Stimulated activated CD4-positive, alpha-beta T cell treated with anti-CD3 and anti-CD28 coated beads, Interleukin-15, amount 100 ng/mL, for 48 hours (primary cell): ENCODE results near the gene RAB1B.
A peak's percentile ranks its signal among the peaks of the same experiment; 100 is the strongest.
"Not testable (repeated sequence)": the region's sequence is repeated elsewhere in the genome, so short reads cannot be mapped to it uniquely, and the experiment has no call there.

Experiments
- DNase-seq, 2 donors: peaks; one replicate each; pipeline ENCODE4 v3.0.0-alpha.2; 2020; ENCODE audit warnings: low read depth in 2 of 2

Gene RAB1B

DNA sequence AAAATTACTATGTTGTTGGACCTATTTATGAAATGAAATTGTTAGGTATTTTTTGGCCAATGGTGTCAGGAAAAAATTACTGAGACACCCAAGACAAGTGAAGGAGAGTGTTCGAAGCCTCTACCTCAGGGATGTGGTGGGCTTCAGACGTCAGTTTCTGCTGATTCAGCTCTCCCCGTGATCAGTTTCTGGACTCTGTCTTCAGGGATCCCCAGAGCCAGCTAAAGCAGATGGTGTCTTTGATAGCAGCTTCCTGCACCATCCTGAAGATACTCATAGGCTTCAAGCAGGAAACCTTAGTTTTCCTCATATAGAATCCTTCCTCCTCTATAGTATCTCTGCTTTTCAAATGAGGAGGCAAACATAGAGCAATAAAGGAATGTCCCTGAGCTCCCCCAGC lies 41.0 kb downstream of the RAB1B start:
- no peak for DNase-seq

DNA sequence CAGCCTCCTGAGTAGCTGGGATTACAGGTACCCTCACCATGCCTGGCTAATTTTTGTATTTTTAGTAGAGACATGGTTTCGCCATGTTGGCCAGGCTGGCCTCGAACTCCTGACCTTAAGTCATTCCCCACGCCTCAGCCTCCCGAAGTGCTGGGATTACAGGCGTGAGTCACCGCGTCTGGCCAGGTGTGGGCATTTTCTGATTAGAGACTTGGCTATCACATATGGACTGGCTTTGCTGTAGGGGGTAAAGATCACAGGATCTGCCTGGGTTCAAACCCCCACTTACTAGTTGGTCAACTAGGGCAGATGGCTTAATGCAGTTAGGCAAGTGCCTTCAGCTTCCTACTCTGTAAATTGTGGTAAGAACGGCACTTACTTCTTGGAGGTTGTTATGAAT lies 41.9 kb downstream of the RAB1B start:
- DNase-seq, result no peak

DNA sequence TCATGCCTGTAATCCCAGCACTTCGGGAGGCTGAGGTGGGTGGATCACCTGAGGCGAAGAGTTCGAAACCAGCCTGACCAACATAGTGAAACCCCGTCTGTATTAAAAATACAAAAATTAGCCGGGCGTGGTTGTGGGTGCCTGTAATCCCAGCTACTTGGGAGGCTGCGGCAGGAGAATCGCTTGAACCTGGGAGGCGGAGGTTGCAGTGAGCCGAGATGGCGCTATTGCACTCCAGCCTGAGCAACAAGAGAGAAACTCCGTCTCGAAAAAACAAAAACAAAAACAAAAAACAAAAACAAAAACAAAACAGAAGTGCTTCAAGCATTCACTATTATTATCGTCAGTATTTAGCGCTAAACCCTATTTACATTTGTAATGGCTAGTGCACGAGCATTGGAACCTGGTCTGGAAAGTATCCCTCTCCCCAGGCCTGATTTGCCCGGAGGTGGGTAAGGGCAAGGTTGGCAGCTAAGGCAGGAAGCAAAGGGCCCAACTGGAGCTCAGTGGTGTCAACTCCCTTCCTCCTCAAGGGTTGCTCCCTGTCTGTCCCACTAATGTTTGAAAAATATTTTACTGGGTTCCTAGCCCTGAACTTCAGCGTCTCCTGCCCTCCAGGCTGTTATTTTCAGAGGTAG lies 42.5 kb downstream of the RAB1B start:
- DNase-seq, result not testable (repeated sequence)

DNA sequence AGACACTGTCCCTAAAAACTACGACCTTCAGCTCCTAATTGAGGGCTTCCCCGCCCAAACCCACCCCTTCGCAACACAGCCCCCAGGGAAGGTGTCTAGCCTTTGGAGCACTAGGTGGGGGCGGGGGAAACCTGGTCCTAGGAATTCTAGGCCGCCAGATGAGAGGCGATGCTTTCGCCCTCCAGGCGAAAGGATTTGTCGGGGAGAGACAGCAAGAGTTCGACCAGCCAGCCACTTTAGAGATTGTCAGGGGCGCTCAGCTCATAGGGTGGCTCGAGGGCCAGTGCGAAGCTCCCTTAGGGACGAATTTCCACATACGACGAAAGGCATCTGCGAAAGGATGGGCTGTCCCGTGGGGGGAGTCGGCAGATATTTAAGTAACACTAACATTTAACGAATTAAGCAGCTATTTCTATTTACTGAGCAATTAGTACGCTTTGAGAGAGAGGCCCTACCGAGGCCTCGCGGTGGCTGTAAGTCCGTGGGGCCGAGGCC lies 43.1 kb downstream of the RAB1B start:
- no peak for DNase-seq

DNA sequence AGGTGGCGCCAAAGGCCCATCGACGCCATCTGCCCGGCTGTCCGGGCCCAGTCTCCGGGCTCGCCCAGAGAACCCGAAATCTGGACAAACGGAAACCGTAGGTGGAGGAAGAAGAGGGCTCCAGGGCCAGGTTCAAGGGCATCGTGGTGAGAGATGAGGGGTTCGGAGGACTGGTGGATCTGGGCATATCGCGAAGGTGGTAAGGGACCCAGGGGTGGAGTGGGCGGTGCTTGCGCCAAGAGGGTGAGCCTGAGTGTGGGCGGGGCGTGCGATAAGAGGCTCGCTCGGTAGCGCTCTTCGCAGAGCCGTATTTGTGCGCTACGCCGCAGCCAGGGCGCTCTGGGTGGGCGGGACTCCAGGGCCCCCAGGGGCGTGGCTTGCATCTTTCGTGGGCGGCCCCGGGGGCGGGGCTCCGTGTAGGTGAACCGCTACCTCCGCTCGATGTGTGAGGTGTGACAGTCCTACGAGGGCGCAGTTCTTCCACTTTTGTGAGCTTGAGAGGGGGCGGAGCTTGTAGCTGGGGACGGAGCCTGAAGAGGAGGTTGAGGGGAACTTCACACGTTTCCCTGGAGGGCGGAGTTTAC lies 43.6 kb downstream of the RAB1B start:
- peak; percentile 93 to 95 for DNase-seq

DNA sequence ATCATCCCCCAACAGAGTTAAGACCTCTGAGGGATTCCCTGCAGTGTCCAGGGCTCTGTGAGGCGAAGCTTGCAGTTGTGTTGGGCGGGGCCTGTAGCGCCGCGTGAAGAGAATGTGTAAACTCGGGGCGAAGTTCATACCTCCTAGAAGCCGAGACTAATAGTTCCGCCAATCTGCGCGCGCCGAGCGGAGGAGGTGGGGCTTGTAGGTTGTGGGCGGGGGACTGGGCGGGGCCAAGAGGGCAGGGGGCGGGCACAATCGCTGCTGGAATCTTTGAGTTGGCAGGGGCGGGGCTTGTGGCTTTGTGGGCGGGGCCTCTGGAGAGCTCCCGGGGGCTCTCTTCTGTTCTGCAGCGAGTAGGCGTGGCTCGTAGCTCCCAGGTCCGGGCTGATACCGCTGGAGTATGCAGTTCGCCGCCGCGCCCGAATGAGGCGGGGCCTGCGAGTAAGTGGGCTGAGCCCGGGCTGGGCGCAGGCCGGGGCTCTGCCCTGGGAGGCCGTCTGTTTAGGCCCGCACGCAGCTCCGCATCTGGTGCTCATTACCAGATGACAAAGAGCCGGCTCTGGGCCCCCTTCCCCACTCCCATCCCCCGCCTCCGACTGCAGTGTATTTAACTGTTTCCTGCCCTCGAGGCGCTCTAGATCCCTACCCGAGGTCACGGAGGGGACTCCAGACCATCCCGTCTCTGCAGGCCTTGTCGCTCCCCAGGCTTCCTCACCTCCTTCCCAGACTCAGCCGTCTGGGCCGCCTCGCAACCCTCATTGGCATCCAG lies 44.3 kb downstream of the RAB1B start:
- peak; percentile 94 to 96 for DNase-seq

DNA sequence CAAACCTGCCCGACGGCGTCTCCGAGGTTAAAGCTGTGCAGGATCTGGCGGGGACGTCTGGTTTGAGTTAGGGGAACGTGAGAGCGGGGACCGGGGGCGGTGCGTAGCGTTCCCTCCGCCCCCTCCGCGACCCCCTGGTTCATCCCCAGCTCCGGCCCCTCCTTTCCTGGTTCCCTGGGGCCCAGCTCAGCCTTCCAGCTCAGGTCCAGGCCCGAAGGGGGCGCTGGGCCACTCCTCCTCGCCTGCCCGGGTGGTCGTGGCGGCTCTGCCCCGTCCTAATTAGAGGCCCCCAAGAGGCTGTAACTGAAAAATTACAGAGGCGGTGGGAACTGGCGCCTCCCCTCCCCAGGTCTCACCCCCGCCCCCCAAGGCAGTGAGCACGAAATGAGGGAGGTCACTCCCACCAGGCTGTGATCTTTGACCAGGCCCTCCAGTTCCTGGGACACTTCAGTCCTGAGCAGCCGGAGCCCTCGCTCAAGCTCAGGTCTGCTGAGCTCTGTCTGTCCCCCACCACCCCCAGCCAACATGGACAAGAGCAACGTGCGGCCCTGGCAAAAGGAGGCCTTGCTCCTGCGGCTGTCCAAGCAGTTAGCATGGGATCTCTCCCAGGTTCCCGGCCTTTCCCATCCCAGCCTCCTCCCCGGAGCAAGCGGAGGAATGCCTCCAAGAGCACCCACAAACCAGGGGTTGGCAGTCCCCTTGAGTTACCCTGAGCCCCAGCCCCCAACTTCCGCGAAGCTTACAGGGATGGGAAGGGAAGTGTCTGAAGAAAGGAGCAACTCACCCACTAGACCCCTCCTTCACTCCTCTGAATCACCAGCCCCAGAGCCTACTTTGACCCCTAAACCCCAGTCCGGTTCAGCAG lies 45.1 kb downstream of the RAB1B start:
- DNase-seq, result no peak

DNA sequence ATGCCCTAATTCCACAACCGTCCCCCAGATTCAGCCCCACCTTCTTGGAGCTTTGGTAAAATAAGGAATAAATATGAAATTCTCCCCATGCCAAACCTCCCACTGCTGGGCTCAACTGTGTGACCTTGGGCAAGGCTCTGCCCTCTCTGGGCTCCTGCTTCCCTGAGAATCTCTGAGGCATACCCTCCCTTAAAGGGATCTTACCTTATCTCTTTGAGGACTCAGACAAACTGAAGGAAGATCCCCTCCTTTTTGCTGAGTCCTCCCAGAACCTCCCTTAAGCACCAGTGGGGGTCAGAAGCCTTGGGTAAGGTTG lies 45.7 kb downstream of the RAB1B start:
- DNase-seq, result no peak

DNA sequence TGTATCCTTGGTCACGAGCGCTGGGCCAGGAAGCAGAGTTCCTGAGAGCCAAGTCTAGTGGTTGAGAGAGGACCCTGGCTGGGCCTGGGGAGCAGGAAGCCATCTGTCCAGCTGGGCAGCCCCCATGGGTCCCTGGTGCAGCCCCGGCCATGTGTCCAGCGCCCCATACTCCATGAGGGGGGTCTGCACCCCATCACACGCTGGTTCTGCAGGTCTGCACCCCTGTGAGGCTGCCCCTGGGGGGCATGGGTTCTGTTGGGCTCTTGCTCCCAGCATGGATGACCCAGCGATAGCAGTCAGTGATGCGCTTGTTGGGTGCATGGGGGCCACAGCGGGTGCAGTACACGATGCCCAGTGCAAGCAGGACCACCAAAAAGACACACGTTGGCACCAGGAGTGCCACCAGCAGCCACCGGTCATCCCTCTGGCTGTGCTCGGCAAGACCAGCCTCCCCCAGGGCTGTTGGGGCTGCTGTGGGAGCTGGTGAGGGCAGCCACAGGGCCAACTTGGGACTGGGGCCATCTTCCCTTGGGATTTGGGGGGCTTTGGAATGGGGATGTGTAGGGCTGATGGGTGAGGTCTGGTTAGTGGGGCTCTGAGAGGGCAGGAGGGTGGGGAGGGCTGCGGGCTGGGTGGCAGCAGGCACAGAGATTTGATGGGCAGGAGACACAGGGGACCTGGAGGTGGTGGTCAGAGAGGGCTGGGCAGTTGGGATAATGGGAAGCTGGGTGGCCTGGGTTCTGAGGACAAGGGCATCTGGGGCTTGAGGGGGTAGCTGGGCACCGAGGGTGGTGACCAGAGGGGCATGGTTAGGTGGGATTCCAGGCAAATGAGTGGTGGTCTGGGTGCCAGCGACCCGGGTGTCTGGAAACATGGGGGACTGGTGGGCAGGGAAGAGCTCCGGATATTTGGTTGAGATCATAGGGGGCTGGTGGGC lies 46.4 kb downstream of the RAB1B start:
- DNase-seq, result no peak

DNA sequence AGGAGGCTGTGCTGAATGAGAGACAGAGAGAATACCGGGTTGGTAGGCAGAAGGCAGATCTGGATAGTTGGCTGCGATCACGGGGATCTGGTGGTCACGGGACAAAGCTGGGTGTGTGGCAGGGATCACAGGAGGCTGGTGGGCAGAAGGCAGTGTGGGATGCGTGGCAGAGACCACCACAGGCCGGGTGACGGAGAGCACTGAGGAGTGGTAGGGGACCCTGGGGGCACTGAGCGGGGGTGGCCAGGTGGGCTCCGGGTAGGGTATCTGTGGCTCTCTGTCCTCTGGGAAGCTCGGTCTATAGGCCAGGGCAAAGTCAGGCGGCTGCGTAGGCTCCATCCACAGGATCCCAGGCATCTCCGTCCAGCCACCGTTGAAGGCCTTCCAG lies 47.1 kb downstream of the RAB1B start:
- DNase-seq, result no peak

DNA sequence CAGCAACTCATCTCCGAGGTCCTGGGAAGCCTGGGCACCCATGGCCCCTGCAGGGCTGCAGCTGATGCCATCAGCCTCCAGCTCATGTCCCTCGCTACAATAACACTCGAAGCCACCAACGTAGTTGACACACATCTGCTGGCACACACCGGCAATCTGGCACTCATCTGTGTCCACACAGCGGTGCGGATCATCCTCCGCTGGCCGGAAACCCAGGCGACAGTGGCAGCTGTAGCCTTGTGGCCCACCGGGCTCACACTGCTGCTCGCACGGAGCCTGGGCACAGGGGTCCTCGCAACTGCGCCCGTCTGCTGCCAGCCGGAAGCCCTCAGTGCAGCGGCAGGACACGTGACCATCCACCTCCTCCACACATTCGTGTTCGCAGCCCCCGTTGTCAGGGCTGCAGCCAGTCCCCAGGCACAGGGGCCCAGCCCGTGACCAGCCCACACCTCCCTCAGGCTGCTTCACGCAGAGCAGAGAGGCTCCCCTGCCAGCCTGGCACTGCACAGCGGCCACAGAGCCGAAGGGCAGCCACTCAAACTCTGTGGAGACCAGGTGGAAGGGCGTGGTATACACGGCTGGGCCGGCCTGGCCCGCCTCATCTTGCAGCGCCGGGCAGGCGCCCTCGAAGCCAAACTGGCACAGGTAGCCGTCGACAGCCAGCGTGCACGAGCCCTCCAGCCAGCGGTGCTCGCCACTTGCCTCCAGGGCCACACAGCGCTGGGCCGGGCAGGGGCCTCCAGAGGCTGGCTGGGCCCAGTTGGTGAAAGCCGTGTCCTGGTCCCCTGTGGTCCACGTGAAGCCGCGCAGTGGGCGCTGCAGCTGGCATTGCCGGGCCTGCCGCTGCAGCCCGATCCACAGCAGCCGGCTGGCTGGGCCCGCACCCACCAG lies 47.7 kb downstream of the RAB1B start:
- DNase-seq, result no peak

DNA sequence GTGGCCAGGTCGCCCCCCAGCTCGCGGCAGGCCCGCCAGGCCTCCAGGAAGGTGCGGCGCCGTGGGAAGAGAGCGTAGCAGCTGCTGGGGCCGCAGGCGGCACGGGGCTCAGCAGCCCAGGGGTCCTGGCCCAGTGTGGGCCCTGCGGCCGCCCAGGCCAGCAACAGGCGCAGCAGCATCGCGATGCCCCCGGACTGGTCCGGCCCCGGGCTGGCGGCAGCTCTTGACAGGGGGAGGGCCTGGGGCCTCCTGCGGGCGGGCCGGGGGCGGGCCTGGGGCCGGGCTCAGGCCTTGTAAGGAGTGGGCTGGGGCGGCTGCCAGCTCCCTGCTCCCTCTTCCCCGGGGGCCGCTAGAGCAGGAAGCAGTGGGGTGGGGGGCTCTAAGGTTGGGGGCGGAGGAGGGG lies 48.4 kb downstream of the RAB1B start, which contains the start of gene CD248:
Gene CD248 (minus strand): TSS at position 196 of the 403 bp plus-strand sequence. CDS start 17 bp downstream, at position 179.
- DNase-seq, result no peak

DNA sequence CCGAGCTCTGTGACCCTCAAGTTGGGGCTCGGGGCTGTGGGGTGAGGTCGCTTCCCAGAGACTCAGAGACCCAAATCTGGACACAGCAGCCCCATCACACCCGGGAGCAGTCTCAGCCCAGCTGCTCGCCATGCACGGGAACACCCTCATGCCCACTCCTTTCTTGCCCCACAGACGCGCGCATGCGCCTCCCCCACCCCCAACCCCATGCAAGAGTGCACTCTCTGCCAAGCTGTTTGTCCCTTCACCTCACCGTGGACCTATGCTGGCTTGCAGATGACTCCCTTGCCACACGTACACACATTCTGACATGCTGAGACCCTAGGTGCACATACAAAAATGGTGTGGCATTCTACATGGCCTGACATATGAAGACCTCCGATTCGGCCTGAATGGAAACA lies 48.9 kb downstream of the RAB1B start:
- DNase-seq, result peak in 1 of 2 donors; percentile 33

DNA sequence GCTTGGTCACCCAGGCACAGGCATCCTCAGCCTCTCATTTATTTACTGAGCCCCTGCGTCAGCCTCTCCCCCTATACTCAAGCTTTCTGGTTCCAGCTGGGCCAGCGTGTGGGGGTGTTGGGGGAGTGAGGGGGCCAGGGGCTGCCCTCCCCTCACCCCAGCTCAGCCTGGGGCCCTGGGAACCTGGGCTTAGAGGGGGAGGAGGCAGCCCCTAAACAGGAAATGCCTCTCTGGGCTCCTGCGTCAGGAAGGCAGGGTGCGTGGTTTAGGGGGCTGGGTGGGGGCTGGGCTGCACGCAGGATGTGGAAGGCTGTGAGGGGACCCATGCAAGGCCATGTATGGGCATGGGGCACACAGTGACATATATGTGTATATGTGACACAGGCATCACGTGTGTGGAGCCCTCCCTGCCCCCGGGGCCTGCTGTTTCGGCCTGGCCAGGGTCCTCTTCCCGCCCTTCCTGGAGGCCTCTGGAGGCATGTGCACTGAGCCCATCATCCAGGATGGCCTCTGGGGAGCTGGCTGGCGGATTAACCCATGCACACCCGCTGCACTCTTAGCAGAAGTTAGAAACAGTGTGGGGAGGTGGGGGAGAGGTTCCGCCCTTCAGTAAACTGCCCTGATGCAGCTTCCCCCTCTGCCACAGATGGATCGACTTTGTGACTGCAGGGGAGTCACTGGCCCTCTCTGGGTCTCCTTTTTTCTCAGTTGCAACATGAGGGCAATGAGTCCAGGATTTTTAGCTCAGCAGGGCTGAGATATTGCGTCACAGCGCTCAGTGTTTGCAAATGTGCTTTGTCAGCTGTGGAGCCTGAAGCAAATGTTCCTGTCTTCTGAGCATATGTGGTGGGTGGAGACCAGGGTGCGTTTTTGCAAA lies 49.5 kb downstream of the RAB1B start:
- no peak for DNase-seq

DNA sequence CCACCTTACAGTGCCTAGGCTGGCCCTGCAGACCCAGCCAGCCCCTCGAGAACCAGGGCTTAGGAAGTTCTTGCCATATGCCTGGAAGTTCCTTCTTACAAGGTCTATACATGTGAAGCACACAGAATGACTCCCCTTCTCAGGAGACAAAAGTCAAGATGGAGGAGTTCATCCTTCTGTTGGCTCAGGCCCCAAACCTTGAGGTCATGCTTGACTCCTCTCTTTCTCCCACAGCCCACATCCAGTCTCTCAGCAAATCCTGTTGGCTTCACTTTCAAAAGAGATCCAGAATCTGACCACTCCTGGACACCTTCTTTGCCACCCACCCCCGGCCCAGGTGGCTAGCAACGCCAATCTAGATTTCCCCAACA lies 50.1 kb downstream of the RAB1B start:
- DNase-seq, result no peak

DNA sequence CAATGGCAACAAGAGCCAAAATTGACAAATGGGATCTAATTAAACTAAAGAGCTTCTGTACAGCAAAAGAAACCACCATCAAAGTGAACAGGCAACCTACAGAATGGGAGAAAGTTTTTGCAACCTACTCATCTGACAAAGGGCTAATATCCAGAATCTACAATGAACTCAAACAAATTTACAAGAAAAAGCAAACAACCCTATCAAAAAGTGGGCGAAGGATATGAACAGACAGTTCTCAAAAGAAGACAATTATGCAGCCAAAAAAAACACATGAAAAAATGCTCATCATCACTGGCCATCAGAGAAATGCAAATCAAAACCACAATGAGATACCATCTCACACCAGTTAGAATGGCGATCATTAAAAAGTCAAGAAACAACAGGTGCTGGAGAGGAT lies 51.9 kb downstream of the RAB1B start:
- not testable (repeated sequence) for DNase-seq

DNA sequence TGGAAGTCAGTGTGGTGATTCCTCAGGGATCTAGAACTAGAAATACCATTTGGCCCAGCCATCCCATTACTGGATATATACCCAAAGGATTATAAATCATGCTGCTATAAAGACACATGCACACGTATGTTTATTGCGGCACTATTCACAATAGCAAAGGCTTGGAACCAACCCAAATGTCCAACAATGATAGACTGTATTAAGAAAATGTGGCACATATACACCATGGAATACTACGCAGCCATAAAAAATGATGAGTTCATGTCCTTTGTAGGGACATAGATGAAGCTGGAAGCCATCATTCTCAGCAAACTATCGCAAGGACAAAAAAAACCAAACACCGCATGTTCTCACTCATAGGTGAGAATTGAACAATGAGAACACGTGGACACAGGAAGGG lies 52.3 kb downstream of the RAB1B start:
- not testable (repeated sequence) for DNase-seq

DNA sequence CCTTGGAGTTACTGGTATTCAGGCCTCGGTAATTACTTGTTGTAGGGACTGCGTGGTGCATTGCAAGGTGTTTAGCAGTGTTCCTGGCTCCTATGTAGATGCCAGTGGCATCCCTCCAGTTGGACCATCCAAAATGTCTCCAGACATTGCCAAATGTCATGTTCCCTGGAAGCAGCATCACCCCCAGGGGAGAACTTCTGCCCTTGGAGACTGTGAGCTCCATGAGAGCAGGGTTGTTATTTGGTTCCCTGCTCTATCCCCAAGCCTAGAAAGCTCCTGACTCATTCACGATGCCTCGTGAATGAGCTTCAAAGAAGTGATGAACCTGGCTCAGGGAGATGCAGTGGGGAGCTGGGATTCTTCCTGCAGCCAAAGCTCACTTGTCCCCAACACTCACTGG lies 53.2 kb downstream of the RAB1B start:
- DNase-seq, result no peak
